B cell (primary cell): ENCODE measurements around the gene RASA3. TPM values are rescaled to one million over a fixed set of nuclear protein-coding genes. Genes with fewer than 3 reads are reported as not detected.

Experiments used
- ATAC-seq: fragments of 200-7000 bp; cut with Tn5 transposase; one replicate; pipeline ENCODE4 v1.10.0; 2021; ENCODE audit warnings: low read depth, mild to moderate bottlenecking, moderate number of reproducible peaks, moderate library complexity
- CTCF ChIA-PET: fragments of 350-600 bp; sonication (Branson Sonifier 250); formaldehyde crosslinking; loops from one replicate; lab custom pipeline; 2021; ENCODE audit warnings: antibody characterized with exemption, inconsistent platforms; lab: Charles Lee
- POLR2A ChIA-PET: fragments of 350-600 bp; sonication (Branson Sonifier 250); formaldehyde crosslinking; loops from one replicate; lab custom pipeline; 2021; ENCODE audit warnings: antibody characterized with exemption; lab: Charles Lee
- DNase-seq: peaks from one replicate; pipeline ENCODE4 v3.0.0; 2013
- H2AFZ ChIP-seq: 2 replicates; pipeline ENCODE4 v1.6.1; 2012; ENCODE audit warnings: mild to moderate bottlenecking, low read depth, low read length; ENCODE audit not compliant: insufficient read depth, poor library complexity, severe bottlenecking
- H3K27ac ChIP-seq, 2 donors: 1 replicate in 1 of 2; 2 replicates in 1 of 2; pipeline ENCODE4 v1.5.1; 2012 to 2013; ENCODE audit warnings: low read length in 2 of 2, mild to moderate bottlenecking in 2 of 2, moderate library complexity in 1 of 2
- H3K27me3 ChIP-seq, 4 experiments: fragments of 200-600 bp in 1 of 4; sonication (generic) in 1 of 4; replicated peaks in 1 of 4; 1 replicate in 2 of 4; 2 replicates in 2 of 4; pipeline versions ENCODE4 v1.6.1 to v1.7.0; 2013 to 2016; ENCODE audit warnings: low read length in 3 of 4, mild to moderate bottlenecking in 2 of 4, mixed read lengths in 1 of 4, moderate library complexity in 1 of 4; ENCODE audit not compliant: insufficient read depth in 4 of 4, control insufficient read depth in 3 of 4; ENCODE audit errors: control extremely low read depth in 1 of 4
- H3K36me3 ChIP-seq, 2 experiments: replicated peaks in 1 of 2; 1 replicate in 1 of 2; 2 replicates in 1 of 2; pipeline versions ENCODE4 v1.6.1 to v1.7.1; 2013; ENCODE audit warnings: low read length in 1 of 2; ENCODE audit not compliant: insufficient read depth in 2 of 2, control insufficient read depth in 1 of 2; ENCODE audit errors: control extremely low read depth in 1 of 2, extremely low read depth in 1 of 2
- H3K4me1 ChIP-seq, 2 donors: fragments of 200-600 bp in 1 of 2; sonication (generic) in 1 of 2; 1 replicate in 1 of 2; 2 replicates in 1 of 2; pipeline versions ENCODE4 v1.5.1 to v1.6.1; 2013 to 2017; ENCODE audit warnings: low read length in 2 of 2; ENCODE audit not compliant: control insufficient read depth in 2 of 2, insufficient read depth in 2 of 2
- H3K4me2 ChIP-seq: replicated peaks from 2 replicates; pipeline ENCODE3; 2012; ENCODE audit warnings: mild to moderate bottlenecking, low read depth, low read length; ENCODE audit not compliant: poor library complexity, severe bottlenecking
- H3K4me3 ChIP-seq, 5 experiments: fragments of 200-600 bp in 1 of 5; sonication (generic) in 1 of 5; 1 replicate in 3 of 5; 2 replicates in 2 of 5; pipeline versions ENCODE4 v1.5.1 to v1.7.0; 2011 to 2016; ENCODE audit warnings: low read length in 4 of 5, mild to moderate bottlenecking in 4 of 5, low read depth in 2 of 5, control low read depth in 1 of 5, moderate library complexity in 1 of 5; ENCODE audit not compliant: insufficient read depth in 1 of 5; ENCODE audit errors: control extremely low read depth in 1 of 5, extremely low read depth in 1 of 5
- H3K79me2 ChIP-seq: fragments of 200-600 bp; sonication (generic); one replicate; pipeline ENCODE4 v1.6.0; 2016; ENCODE audit warnings: low read length; ENCODE audit not compliant: control insufficient read depth, insufficient read depth
- H3K9ac ChIP-seq: fragments of 200-600 bp; sonication (generic); 2 replicates; pipeline ENCODE4 v1.6.1; 2017; ENCODE audit warnings: mild to moderate bottlenecking, low read length, moderate library complexity
- H3K9me3 ChIP-seq, 3 donors: one replicate each; pipeline versions ENCODE4 v1.6.1 to v1.7.1; 2013; ENCODE audit warnings: low read length in 2 of 3; ENCODE audit not compliant: control insufficient read depth in 2 of 3, insufficient read depth in 1 of 3; ENCODE audit errors: control extremely low read depth in 1 of 3
- H4K20me1 ChIP-seq: 2 replicates; pipeline ENCODE4 v1.6.0; 2012; ENCODE audit warnings: mild to moderate bottlenecking, low read length; ENCODE audit not compliant: insufficient read depth, control insufficient read depth, poor library complexity, severe bottlenecking
- H3K27ac Mint-ChIP-seq: one replicate; pipeline ENCODE4 v1.8.0; 2021; ENCODE audit warnings: mixed read lengths
- H3K27me3 Mint-ChIP-seq: one replicate; pipeline ENCODE4 v1.8.0; 2021; ENCODE audit warnings: mixed read lengths
- H3K4me1 Mint-ChIP-seq: one replicate; pipeline ENCODE4 v1.8.0; 2021; ENCODE audit warnings: mixed read lengths
- H3K4me3 Mint-ChIP-seq: one replicate; pipeline ENCODE4 v1.8.0; 2021; ENCODE audit warnings: mixed read lengths
- H3K9me3 Mint-ChIP-seq: one replicate; pipeline ENCODE4 v1.8.0; 2022; ENCODE audit warnings: mixed read lengths; ENCODE audit not compliant: insufficient read depth
- EZH2 ChIP-seq: IDR thresholded peaks from 2 replicates; pipeline ENCODE4 v1.6.1; 2012; ENCODE audit warnings: borderline replicate concordance, low read depth, mild to moderate bottlenecking, moderate library complexity, low read length; ENCODE audit not compliant: insufficient read depth, poor library complexity, severe bottlenecking
- WGBS: methylation state at CpG from one replicate; pipeline ENCODE4 v1.1.5; 2013; ENCODE audit warnings: missing lambda C conversion rate; ENCODE audit not compliant: insufficient coverage; 5-methylcytosine and 5-hydroxymethylcytosine counted together
- intact Hi-C: fragments of 100-400 bp; cut with micrococcal nuclease; formaldehyde crosslinking; loops from one replicate; pipeline ENCODE4 v1.10.0; 2022
- polyA plus RNA-seq: library from polyadenylated mRNA; depleted of rRNA; stranded (reverse); fragments of >200 nt; gene quantifications from 2 replicates; pipeline ENCODE4 v1.2.3, GENCODE V29; 2012
- total RNA-seq, 2 donors: library from RNA; stranded (reverse); fragments of 120-200 nt in 1 of 2; gene quantifications; 1 replicate in 1 of 2; 2 replicates in 1 of 2; pipeline versions ENCODE4 v1.2.3 to v1.2.4, GENCODE V29; 2013 to 2022
- TF ChIP-seq, protein P1 (sequence below): fragments of 200-600 bp; IDR thresholded peaks from one replicate; pipeline ENCODE4 v1.8.0; 2022; ENCODE audit warnings: antibody characterized with exemption, mild to moderate bottlenecking

RASA3 gene
- total and polyA plus RNA-seq, 2 donors (not counting 1 experiment from before 2014, with no cell fraction given) = 54.2 to 87.4 TPM

DNA sequence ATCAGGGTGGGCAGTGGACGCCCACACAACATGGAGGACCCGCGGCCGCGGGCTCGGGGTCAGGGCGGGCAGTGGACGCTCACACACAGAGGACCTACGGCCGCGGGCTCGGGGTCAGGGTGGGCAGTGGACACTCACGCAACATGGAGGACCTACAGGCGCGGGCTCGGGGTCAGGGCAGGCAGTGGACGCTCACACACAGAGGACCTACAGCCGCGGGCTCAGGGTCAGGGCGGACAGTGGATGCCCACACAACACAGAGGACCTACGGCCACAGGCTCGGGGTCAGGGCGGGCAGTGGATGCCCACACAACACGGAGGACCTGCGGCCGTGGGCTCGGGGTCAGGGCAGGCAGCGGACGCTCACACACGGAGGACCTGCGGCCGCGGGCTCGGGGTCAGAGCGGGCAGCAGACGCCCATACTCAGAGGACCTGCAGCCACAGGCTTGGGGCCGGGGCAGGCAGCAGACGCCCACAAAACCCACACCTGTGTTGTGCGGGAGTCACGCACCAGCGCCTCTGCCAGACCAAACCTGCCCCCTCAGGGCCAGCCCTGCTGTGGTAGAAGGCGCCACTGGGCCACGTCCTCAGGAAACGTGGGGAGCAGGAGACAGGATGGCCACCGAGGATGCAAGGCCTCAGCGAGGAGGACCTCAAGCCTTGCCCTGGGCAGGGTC lies 131.0 kb downstream of the RASA3 start:
- no peak overlapping the region for H3K9ac ChIP-seq
- H3K4me3 ChIP-seq = no peak overlapping the region
- Mint-ChIP-seq H3K4me3 (no peak overlapping the region), H3K27me3 (no peaks in the 10 kb centered on the region), H3K27ac (no peak overlapping the region), H3K9me3 (no peaks in the 10 kb centered on the region), H3K4me1 (no peaks in the 10 kb centered on the region)
- ATAC-seq (no peak), DNase-seq (no peak)
- WGBS = 94% methylated on average over 46 of the region's 46 CpGs
- no peak overlapping the region for H2AFZ ChIP-seq
- peaks cover 0 to 48% of the 10 kb centered on the region in 2 experiments for H3K36me3 ChIP-seq
- TF ChIP-seq EZH2 = no peak
- TF ChIP-seq, protein P1, sequence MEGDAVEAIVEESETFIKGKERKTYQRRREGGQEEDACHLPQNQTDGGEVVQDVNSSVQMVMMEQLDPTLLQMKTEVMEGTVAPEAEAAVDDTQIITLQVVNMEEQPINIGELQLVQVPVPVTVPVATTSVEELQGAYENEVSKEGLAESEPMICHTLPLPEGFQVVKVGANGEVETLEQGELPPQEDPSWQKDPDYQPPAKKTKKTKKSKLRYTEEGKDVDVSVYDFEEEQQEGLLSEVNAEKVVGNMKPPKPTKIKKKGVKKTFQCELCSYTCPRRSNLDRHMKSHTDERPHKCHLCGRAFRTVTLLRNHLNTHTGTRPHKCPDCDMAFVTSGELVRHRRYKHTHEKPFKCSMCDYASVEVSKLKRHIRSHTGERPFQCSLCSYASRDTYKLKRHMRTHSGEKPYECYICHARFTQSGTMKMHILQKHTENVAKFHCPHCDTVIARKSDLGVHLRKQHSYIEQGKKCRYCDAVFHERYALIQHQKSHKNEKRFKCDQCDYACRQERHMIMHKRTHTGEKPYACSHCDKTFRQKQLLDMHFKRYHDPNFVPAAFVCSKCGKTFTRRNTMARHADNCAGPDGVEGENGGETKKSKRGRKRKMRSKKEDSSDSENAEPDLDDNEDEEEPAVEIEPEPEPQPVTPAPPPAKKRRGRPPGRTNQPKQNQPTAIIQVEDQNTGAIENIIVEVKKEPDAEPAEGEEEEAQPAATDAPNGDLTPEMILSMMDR = no peak
- no peaks in the 10 kb centered on the region for H3K79me2 ChIP-seq
- intact Hi-C loops = no loop called here
- peaks cover 17% of the 10 kb centered on the region for H4K20me1 ChIP-seq
- POLR2A ChIA-PET = no interaction called here
- H3K4me2 ChIP-seq = no peak overlapping the region
- CTCF ChIA-PET = interaction anchor here (1.5 kb wide), 1 partner anchor 225 kb away, joined by 3 read pairs; no protein-coding TSS in a partner anchor
- H3K4me1 ChIP-seq = no peaks in the 10 kb centered on the region
- H3K9me3 ChIP-seq = no peaks in the 10 kb centered on the region
- no peaks in the 10 kb centered on the region for H3K27me3 ChIP-seq
- H3K27ac ChIP-seq = no peak overlapping the region

GRCh38 chr13:114000151-114001040 lies 132.0 kb downstream of the RASA3 start:
- H3K27me3 Mint-ChIP-seq = no peaks in the 10 kb centered on the region
- Histone ChIP-seq H3K4me3 (no peak overlapping the region), H4K20me1 (peaks cover 17% of the 10 kb centered on the region), H3K9ac (no peak overlapping the region), H3K36me3 (peaks cover 0 to 52% of the 10 kb centered on the region in 2 experiments), H3K27me3 (no peaks in the 10 kb centered on the region), H3K27ac (no peak overlapping the region), H2AFZ (no peak overlapping the region), H3K4me1 (no peaks in the 10 kb centered on the region), H3K79me2 (no peaks in the 10 kb centered on the region), H3K4me2 (no peak overlapping the region), H3K9me3 (no peaks in the 10 kb centered on the region)
- ChIA-PET POLR2A (no interaction called here), CTCF (no interaction called here)
- TF ChIP-seq, protein P1 = no peak
- no peak for TF ChIP-seq EZH2
- no peaks in the 10 kb centered on the region for H3K4me1 Mint-ChIP-seq
- intact Hi-C loops = no loop called here
- no peaks in the 10 kb centered on the region for H3K9me3 Mint-ChIP-seq
- H3K27ac Mint-ChIP-seq = no peak overlapping the region
- no peak overlapping the region for H3K4me3 Mint-ChIP-seq
- WGBS = 94% methylated on average over 20 of the region's 26 CpGs
- no peak for ATAC-seq
- no peak for DNase-seq
